ENCODE measurements around the gene IL17B. TPM values are rescaled to one million over a fixed set of nuclear protein-coding genes. Genes with fewer than 3 reads are reported as not detected.

Gene IL17B
- total RNA-seq, 2 experiments from 2014 or later, result not detected

DNA sequence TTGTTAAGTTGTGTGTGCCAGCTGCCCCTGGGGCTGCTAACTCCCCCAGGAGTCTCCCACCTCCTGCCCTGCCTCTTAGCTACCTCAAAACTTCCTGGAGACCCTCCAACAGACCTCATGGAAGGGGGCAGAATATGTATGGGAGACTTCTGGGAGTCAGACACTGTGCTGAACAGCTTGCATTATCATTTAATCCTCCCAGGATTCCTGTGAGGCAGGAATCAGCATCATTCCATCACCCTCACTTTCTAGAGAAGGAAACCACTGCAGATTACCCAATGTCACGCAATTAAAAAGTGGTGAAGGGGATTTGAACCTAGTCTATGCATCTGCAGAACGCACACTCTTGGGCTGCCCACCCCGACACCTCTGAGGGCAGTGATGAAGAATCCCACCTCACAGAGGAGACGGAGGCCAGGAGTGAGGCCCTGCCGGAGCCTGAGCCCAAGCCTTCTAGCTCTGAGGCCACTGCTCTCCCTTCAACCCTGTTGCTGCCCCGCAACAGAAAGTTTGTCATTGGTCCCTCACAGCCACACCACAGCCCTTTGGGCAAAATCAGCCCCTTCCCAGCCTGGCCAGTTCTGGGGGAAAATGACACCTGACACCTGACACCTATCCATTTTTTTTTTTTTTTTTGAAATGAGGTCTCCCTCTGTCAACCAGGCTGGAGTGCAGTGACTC lies 30.3 kb upstream of the IL17B start:
- DNase-seq (ENCODE audit: low spot score), result no peak
- H3K4me3 ChIP-seq (ENCODE audit: low read depth, low read length, poor library complexity, severe bottlenecking), result no peak overlapping the region
- no peaks in the 10 kb centered on the region for H4K20me1 ChIP-seq (ENCODE audit: insufficient read depth, low read length)
- no peak overlapping the region for H3K27ac ChIP-seq (ENCODE audit: low read depth, low read length, poor library complexity, severe bottlenecking)
- no peaks in the 10 kb centered on the region for H3K36me3 ChIP-seq (ENCODE audit: insufficient read depth, low read length)
- intact Hi-C loops (cut with micrococcal nuclease; ENCODE audit: unreplicated experiment), result no loop called here
- no TSS peak for BruUV-seq (replicated peaks)
- H2AFZ ChIP-seq (ENCODE audit: low read length), result no peak overlapping the region
- H3K9me3 ChIP-seq (ENCODE audit: low read length), result no peaks in the 10 kb centered on the region
- no peak overlapping the region for H3K4me2 ChIP-seq (ENCODE audit: low read length)
- POLR2A ChIA-PET, result interaction anchor here (0.5 kb wide), 1 partner anchor 50 kb away, joined by 4 read pairs; no protein-coding TSS in a partner anchor
- CTCF ChIA-PET (ENCODE audit: unreplicated experiment), result interaction anchor here (0.7 kb wide), 1 partner anchor 11 kb away, joined by 3 read pairs; no protein-coding TSS in a partner anchor
- TF ChIP-seq CTCF (conservative IDR thresholded peaks at IDR 0.05; ENCODE audit: low read length), result no peak
- TF ChIP-seq EZH2phosphoT487 (IDR thresholded peaks at IDR 0.05; ENCODE audit: borderline replicate concordance, low read depth, low read length), result no peak
- H3K79me2 ChIP-seq (ENCODE audit: insufficient read depth, low read depth, low read length), result no peaks in the 10 kb centered on the region
- H3K4me1 ChIP-seq (ENCODE audit: insufficient read depth, low read length, poor library complexity, severe bottlenecking), result no peaks in the 10 kb centered on the region
- no peaks in the 10 kb centered on the region for H3K9me2 ChIP-seq (ENCODE audit: insufficient read depth, low read length)

GRCh38 chr5:149408252-149409099 lies 29.4 kb upstream of the IL17B start:
- ChIA-PET CTCF (ENCODE audit: unreplicated experiment) (interaction anchor here (0.7 kb wide), 1 partner anchor 12 kb away, joined by 3 read pairs; no protein-coding TSS in a partner anchor), POLR2A (interaction anchor here (0.5 to 0.7 kb wide), 2 partner anchors 38 to 51 kb away, joined by 4 read pairs; no protein-coding TSS in a partner anchor)

More at GRCh38 chr5:149408252-149409099, 29.4 kb upstream of the IL17B start:
- Histone ChIP-seq H3K36me3 (ENCODE audit: insufficient read depth, low read length) (no peaks in the 10 kb centered on the region), H3K9me2 (ENCODE audit: insufficient read depth, low read length) (no peaks in the 10 kb centered on the region), H3K4me2 (ENCODE audit: low read length) (no peak overlapping the region), H3K4me3 (ENCODE audit: low read depth, low read length, poor library complexity, severe bottlenecking) (no peak overlapping the region), H3K27ac (ENCODE audit: low read depth, low read length, poor library complexity, severe bottlenecking) (no peak overlapping the region), H4K20me1 (ENCODE audit: insufficient read depth, low read length) (no peaks in the 10 kb centered on the region), H3K9me3 (ENCODE audit: low read length) (no peaks in the 10 kb centered on the region), H3K4me1 (ENCODE audit: insufficient read depth, low read length, poor library complexity, severe bottlenecking) (no peaks in the 10 kb centered on the region), H3K79me2 (ENCODE audit: insufficient read depth, low read depth, low read length) (no peaks in the 10 kb centered on the region), H2AFZ (ENCODE audit: low read length) (no peak overlapping the region)
- intact Hi-C loops (cut with micrococcal nuclease; ENCODE audit: unreplicated experiment), result no loop called here
- no TSS peak for BruUV-seq (replicated peaks)
- TF ChIP-seq EZH2phosphoT487 (IDR thresholded peaks at IDR 0.05; ENCODE audit: borderline replicate concordance, low read depth, low read length) (no peak), CTCF (conservative IDR thresholded peaks at IDR 0.05; ENCODE audit: low read length) (no peak)
- DNase-seq (ENCODE audit: low spot score), result no peak

Measured in OCI-LY7 (cell line).